ENCODE data around the gene ACKR2. TPM values are rescaled to one million over a fixed set of nuclear protein-coding genes. Genes with fewer than 3 reads are reported as not detected.

The ACKR2 gene
- total RNA-seq, 1 experiment from 2014 or later = not detected

DNA sequence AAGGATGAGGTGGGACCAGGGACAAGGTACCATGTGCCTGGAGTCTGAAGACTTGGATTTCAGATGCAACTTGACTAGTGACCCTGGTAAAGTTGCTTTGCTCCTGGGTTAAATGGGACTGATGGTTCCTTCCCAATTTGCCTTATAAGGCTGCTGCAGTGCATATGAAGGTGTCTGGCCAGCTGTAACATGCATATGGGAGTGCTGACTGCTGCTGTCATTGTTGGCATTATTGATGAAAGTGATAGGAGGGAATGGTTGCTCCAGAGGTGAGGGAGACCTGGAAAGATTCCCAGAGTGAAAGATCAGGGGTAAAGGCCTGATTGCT lies 45.9 kb downstream of the ACKR2 start:
- H4K5ac ChIP-seq (ENCODE audit: insufficient read length, low read depth, low read length) = no peak overlapping the region
- no peaks in the 10 kb centered on the region for H4K20me1 ChIP-seq (ENCODE audit: control insufficient read depth, insufficient read depth, insufficient read length)
- Mint-ChIP-seq H3K27ac (no peak overlapping the region), H3K9me3 (peaks cover 6 to 9% of the 10 kb centered on the region in 2 experiments; a peak in 3 of 5 replicates), H3K4me3 (no peak overlapping the region), H3K27me3 (ENCODE audit: low read depth) (peaks cover 6% of the 10 kb centered on the region), H3K4me1 (peaks cover 3 to 4% of the 10 kb centered on the region in 2 experiments; a peak in 3 of 4 replicates), H3K36me3 (ENCODE audit: insufficient read depth in 1 of 3, low read depth in 3 of 3) (no peaks in the 10 kb centered on the region; a peak in 1 of 7 replicates)
- H3K4ac ChIP-seq (ENCODE audit: low read depth, low read length) = no peak overlapping the region
- H2BK120ac ChIP-seq (ENCODE audit: low read depth, low read length, poor library complexity, severe bottlenecking) = no peak overlapping the region
- H2AK5ac ChIP-seq (ENCODE audit: insufficient read length, low read length) = no peak overlapping the region
- H3K9ac ChIP-seq (ENCODE audit: extremely low read depth, insufficient read length, low read length) = no peak overlapping the region
- no peak overlapping the region for H3K4me2 ChIP-seq (ENCODE audit: insufficient read depth, insufficient read length, low read length)
- no peak overlapping the region for H4K8ac ChIP-seq (replicated peaks; ENCODE audit: insufficient read length, low read depth, low read length)
- H4K91ac ChIP-seq (ENCODE audit: insufficient read length, low read depth, low read length) = no peak overlapping the region
- H3K56ac ChIP-seq (ENCODE audit: insufficient read length, low read depth, low read length) = no peak overlapping the region
- H3K18ac ChIP-seq (ENCODE audit: insufficient read length, low read depth, low read length) = no peak overlapping the region
- no peak overlapping the region for H3K27ac ChIP-seq (ENCODE audit: insufficient read length, low read depth, low read length)
- H3K23ac ChIP-seq (ENCODE audit: insufficient read length, low read depth, low read length) = no peak overlapping the region
- H2BK12ac ChIP-seq (ENCODE audit: insufficient read length, low read depth, low read length) = no peak overlapping the region
- H3K79me2 ChIP-seq (ENCODE audit: insufficient read depth, low read length) = no peaks in the 10 kb centered on the region; the same call in 1 of the 2 replicates
- H3K79me1 ChIP-seq (ENCODE audit: insufficient read depth, low read depth, low read length, poor library complexity, severe bottlenecking) = no peaks in the 10 kb centered on the region
- H3K14ac ChIP-seq (ENCODE audit: insufficient read depth, low read length) = no peak overlapping the region
- H2BK5ac ChIP-seq (ENCODE audit: insufficient read length, low read length) = no peak overlapping the region
- no peak overlapping the region for H2BK15ac ChIP-seq (ENCODE audit: low read depth, low read length)
- no peaks in the 10 kb centered on the region for H3K23me2 ChIP-seq (ENCODE audit: insufficient read length, low read depth, low read length, poor library complexity, severe bottlenecking)
- H3T11ph ChIP-seq (ENCODE audit: low read length) = no peak overlapping the region
- H3K27me3 ChIP-seq (ENCODE audit: insufficient read depth, low read length) = no peaks in the 10 kb centered on the region
- no peak overlapping the region for H2BK20ac ChIP-seq (ENCODE audit: low read depth, low read length, poor library complexity, severe bottlenecking)
- no peak overlapping the region for H2AFZ ChIP-seq (ENCODE audit: low read length)
- no peaks in the 10 kb centered on the region for H3K4me1 ChIP-seq (ENCODE audit: insufficient read depth, low read length)
- DNase-seq = no peak
- H3K9me3 ChIP-seq (ENCODE audit: control insufficient read depth, low read depth, low read length) = no peaks in the 10 kb centered on the region
- TF ChIP-seq, protein P1, sequence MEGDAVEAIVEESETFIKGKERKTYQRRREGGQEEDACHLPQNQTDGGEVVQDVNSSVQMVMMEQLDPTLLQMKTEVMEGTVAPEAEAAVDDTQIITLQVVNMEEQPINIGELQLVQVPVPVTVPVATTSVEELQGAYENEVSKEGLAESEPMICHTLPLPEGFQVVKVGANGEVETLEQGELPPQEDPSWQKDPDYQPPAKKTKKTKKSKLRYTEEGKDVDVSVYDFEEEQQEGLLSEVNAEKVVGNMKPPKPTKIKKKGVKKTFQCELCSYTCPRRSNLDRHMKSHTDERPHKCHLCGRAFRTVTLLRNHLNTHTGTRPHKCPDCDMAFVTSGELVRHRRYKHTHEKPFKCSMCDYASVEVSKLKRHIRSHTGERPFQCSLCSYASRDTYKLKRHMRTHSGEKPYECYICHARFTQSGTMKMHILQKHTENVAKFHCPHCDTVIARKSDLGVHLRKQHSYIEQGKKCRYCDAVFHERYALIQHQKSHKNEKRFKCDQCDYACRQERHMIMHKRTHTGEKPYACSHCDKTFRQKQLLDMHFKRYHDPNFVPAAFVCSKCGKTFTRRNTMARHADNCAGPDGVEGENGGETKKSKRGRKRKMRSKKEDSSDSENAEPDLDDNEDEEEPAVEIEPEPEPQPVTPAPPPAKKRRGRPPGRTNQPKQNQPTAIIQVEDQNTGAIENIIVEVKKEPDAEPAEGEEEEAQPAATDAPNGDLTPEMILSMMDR (conservative IDR thresholded peaks at IDR 0.05) = no peak
